Limb (tissue), 2 donors: ENCODE data around the gene CD53.
"Not testable (repeated sequence)": the region's sequence is repeated elsewhere in the genome, so short reads cannot be mapped to it uniquely, and the experiment has no call there.

Source experiments
- DNase-seq, 2 donors: peaks; one replicate each; pipeline ENCODE4 v3.0.0-alpha.2; 2016; ENCODE audit errors: extremely low spot score in 2 of 2

CD53 gene

DNA sequence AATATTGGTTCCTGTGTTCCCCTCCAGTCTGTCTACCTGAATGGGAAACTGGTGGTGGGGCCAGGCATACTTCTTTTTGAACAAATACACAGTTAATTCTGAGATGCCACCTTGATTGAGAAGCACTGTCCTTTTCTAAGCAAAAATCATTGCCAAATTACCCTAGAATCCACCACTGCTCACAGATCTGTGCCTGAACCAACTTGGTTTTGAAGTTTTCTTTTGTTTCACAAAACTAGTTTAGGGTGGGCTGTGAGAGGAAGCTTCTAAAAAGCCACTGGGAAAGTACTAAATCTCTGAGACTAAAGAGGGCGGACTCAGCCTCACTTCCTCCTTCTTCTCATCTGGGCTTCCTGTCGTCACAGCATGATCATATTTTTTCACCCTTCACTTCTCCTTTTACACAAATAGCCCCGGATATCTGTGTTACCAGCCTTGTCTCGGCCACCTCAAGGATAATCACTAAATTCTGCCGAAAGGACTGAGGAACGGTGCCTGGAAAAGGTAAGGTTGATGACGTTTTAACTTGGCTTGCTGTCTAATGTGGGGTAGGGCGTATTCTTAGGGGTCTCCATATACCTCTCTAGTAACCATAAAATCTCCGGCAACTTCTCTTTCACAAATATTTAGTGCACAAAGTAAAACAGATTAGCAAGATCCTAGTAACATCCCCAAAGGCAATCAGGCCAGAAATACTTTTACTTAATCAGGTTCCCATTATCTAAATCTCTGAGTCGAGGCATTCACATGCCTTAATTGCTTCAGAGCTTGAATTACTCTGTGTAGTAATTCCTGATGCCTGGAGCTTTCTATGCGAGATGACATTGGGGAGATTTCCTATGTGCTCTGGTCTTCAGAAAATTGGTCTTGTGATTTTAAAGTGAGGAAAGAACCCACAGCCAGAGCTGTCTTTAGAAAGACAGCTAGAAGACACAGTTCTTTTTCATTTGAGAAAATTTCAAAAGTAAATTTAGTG lies at the start of gene CD53:
Gene CD53 (plus strand): TSS at position 404 of the 976 bp plus-strand sequence. CDS start 18,261 bp downstream, outside the sequence.
- DNase-seq = no peak

- DNase-seq = no peak
These were observed 48.8 kb upstream of the CD53 start for GRCh38 chr1:110824192-110824591.

GRCh38 chr1:110829955-110830553 lies 42.9 kb upstream of the CD53 start:
- no peak for DNase-seq

- not testable (repeated sequence) for DNase-seq
These were observed 39.2 kb upstream of the CD53 start for GRCh38 chr1:110833779-110834178.

DNA sequence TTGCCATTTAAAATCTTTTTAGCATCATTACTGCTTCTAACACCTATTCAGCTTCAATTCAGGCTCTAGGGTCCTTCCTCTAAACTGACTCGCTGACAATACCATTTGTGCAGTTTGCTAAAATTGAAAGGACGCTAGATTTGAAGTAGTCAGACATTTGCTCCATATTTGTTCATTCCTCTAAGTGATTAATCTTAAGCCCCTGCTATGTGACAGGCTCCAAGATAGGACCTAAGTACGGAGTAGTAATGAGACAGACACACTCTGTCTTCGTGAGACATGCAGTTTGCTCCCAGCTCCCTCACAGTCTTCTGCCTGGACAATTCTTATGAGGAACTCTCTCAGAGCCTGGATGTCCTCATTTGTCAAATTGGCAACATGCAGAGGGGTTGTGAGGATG lies 26.1 kb upstream of the CD53 start:
- no peak for DNase-seq

GRCh38 chr1:110850145-110850544 lies 22.8 kb upstream of the CD53 start:
- DNase-seq = no peak

DNA sequence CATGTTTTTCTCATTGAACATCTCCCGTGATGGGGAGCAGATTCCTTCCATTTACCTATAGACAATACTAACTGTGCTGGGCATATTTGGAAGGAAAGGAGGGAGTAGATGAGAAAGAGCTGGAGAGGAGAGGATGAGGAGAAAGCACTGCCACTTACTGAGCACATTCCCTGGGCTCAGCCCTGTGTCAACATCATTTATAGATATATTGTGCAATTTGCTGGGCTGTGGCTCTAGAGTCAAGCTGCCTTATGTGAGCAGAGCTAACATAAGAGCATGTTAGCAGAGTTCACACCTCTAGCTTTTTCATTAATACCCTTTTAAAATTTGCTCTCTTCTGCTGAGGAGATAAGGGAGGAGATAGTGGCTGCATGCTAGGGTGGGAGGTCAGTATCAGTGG lies 22.3 kb upstream of the CD53 start:
- DNase-seq = no peak

- no peak for DNase-seq
These were observed 19.8 kb upstream of the CD53 start for GRCh38 chr1:110853135-110853534.

DNA sequence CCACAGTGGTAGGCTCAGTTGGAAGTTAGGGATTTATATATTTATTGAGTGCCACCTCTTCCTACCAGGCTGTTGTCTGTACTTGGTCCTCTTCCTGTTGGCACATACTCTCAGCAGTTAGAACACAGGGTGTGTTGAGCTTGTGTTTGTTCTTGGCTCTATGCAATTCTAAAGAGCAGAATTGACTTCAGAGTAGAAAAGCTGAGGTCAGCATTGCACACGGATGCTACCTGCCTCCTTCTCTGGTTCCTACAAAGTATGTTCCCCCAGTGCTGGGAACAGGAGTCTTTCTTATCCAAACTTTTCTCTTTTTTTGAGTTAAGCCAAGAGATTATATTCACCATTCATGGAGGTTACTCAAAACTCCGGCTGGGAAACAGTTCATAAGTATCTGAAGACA lies 16.5 kb upstream of the CD53 start:
- no peak for DNase-seq

- no peak for DNase-seq
These were observed 14.7 kb upstream of the CD53 start for GRCh38 chr1:110857964-110858948.

DNA sequence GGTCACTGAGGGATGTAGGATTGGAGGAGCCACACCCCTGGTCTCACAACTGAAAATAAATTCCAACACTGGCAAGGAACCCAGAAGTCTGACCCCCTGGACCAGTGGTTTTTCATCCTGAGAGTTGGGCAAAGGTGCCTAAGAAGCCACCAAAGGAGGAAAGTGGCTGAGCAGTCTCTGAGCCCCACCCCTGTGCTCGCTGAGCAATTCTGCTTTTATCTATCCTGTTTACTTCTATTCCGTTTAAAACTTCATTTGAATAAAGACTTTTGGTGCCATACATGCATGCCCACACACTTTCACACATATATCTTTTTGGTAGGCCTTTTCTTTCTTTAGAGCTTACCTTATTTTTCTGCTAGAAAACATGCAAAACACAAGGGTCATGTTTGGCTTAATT lies 13.9 kb upstream of the CD53 start:
- DNase-seq = no peak

DNA sequence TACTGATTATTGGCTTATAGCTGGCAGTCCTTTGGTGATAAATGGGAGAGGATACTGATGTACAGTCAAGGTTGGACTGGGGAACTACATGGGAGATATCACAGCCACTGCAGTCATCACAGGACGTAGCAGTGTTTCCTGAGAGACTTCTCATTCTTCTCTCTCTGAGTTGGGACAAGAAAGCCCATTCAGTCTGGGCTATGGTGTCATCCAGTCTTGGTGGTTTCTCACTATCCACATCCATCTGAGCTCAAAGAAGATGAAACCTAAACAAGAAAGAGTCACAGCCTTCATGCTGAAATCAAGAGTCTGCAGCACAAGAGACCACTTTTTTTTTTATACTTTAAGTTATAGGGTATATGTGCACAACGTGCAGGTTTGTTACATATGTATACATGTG lies 12.8 kb upstream of the CD53 start:
- no peak for DNase-seq

GRCh38 chr1:110860620-110861019 lies 12.3 kb upstream of the CD53 start:
- not testable (repeated sequence) for DNase-seq

- not testable (repeated sequence) for DNase-seq
These were observed 11.0 kb upstream of the CD53 start for GRCh38 chr1:110861942-110862341.

DNA sequence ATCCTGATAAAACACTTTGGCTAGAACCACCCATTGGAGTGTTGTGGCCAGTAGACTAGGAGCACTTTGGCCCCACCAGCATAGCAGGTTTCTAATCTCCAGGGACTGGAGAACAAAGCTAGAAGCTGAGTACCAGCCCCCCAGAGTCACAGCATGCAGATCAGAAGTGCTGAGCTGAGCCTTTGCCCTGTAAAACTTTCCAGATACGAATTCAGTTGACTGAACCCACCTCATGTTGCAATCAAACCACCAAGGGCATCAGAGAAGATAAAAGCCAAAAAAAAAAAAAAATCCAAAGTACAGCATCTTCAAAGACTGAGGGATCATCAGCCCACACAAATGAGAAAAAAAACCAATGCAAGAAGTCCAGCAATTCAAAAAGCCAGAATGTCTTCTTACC lies 8.7 kb upstream of the CD53 start:
- DNase-seq = no peak

DNA sequence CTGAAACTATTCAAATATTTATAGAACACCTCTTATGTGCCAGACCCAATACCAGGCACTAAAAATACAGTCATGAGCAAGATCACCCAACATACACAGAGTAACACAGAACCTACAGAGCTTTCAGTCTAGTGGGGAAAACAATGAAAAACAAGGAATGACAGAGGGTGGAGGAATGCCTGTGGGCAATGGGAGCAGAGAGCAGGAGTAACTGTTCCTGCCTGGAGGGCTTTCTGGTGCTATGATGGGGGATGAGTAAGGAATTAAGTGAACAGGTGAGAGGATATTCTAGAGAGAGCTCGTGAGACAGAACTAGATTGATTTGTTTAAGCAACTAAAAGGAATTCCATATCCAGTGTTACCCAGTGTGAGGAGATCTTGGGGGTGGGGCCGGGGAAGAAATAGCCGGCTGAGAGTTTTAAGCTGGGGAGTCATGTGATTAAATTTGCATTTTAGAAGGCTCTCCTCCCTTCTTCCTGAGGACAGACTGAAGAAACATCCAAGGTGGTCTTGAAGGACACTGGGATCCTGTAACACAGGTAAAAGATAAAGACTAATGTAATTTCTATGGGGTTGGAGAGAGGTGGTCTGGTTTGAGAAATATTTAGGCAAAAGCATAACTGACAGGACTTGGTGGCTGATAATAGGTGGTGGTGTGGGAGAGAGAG lies 2.1 kb upstream of the CD53 start:
- no peak for DNase-seq

DNA sequence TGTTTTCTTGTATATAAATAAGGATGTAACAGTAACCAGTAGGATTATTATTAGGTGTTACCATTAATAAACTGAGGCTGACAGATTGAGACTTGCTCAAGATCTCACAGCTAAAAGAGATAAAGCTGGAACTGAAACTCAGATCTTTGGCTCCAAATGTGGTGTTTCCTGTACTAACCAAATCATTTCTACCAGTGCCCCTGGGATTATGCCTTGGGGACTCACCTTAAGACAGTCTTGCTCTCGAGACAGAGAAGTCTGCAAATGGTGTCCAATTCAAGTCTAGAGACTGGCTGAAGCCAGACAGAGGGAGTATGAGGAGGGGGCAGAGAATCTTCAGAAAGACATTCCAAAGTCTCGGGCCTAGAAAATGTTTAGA lies 593 bp upstream of the CD53 start:
- no peak for DNase-seq

GRCh38 chr1:110873856-110874255 lies 908 bp downstream of the CD53 start:
- no peak for DNase-seq

DNA sequence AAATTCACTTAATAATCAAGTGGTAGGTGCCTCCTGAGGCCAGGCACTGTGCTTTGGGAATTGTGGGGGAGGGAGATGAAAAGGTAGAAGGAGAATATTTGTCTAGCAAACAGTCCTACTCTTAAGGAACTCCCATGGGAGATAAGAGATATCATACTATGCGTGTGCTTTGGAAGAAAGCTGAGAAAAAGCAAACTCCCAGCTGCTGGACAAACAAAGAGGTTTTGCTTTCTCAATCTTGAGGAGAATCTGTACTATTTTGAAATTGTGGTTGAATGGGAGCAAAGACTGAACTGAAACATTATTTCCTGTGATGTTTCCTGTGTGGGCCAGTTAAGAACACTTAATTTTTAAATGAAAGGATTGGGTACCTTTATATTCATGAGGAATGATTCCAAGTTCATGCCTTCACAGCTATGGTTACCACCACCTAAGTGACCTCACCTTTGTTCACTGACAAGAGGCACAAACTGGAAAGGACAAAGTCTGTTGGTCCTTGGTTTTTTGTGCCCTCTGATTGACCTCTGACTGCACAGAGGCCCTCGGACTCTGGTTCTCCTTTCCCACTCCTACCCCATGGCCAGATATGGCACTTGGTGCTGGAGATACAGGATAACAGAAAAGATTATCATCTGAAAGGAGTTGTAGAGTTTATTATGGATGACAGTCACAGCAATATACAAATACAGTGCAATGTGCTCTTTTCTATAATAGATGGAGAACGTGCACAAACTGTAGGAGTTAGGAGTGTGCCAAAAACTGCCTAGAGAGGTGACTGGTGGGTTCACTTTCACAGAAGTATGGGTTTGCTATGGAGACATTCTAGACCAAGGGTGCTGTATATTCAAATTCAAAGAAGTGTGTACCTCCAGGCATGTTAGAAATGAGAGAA lies 1.6 kb downstream of the CD53 start:
- DNase-seq = no peak

DNA sequence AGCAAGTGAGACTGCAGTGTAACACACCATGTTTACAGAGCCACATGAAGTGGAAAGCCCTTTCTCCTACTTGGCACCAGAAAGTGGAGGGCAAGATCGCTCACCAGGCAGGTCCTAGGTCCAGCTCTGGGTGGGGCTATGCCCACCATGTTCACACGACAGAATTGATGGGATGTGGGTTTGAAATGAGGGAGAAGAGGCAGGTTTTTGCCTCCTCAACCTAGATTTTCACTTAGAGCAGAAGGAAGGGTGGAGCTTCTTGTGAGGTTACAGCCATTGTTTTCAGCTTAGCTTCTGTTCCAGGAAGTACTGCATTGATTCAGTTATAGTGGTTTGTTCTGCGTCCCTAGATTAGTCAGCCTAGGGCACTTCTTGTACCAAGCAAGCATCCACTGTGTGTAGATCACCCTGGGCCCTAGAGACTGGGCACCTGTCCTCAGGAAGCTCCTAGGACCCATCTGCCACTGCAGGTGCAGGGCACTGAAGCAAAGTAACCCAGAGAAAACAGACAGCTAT lies 2.3 kb downstream of the CD53 start:
- no peak for DNase-seq
